CD4-positive, alpha-beta T cell treated with Interferon alpha-2 for 1 hour (primary cell): ENCODE measurements around the gene PXT1.
A peak's percentile ranks its signal among the peaks of the same experiment; 100 is the strongest.
"Not testable (repeated sequence)": the region's sequence is repeated elsewhere in the genome, so short reads cannot be mapped to it uniquely, and the experiment has no call there.

Experiments
- DNase-seq, 2 donors: peaks; one replicate each; pipeline ENCODE4 v3.0.0-alpha.2; 2020 to 2022

PXT1 gene

DNA sequence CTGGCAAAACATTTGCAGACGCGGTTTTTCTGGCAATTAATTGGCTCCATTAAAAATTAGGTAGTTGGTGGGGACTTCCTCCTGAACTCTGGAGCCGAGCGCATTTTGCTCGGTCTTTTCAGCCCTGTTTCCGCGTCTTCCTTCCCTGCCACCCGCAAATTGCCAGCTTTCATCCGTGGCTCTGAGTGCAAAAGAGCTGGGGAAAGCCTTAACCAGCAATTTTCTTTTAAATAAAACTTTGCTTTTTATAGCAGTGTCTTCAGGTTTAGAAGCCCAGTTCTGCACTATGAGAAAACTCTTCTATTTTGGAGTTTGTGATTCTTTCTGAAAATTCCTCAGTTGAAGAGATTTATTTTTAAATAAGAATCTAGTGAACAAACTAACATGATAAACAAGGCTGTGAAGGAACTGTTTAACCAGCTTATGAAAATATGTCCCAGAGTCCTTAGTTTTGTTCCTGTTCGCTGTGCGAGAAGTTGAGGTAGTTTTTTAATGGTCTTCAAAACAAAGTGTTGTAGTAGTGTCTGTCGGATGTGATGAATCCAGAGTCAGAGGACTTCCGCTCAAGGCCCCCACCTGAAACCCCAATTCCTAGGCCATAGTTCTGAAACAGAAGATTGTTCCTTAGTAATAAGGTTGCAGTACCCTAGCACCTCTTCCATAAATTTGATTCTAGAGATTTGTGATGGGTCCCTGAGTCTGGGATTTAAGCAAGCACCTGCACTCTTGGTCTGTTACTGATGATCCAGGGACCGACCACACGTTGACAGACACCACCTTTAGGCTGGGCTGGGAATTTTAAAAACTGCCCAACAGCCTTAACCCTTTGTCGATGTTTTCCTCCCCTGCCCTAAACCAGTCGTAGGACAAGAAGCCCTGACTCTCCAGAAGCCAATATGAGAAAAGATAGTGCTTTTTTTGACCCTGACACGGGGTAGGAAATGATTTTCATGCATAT, 1.1 kb upstream of the PXT1 start:
- peak in 1 of 2 donors; percentile 34 for DNase-seq

DNA sequence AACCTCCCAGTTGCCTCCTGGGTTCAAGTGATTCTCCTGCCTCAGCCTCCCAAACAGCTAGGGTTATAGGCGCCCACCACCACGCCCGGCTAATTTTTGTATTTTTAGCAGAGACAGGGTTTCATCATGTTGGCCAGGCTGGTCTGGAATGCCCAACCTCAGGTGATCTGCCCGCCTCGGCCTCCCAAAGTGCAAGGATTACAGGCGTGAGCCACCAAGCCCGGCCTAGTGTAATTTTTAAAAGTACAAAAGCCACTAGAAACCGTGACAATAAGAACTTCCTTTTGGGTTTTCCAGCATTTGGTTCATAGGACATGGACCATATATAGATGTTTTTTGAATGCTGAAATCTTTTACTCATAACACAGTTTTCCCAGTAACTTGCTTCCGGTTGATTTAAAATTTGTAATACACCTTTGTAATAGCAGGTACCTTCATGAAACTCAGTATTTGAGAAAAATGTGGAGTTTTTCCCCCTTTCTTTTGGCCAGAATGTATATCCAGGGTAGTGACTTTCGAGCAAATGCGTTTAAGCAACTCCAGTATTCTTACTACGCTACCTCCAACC, 467 bp downstream of the PXT1 start:
- peak in 1 of 2 donors; percentile 11 for DNase-seq

DNA sequence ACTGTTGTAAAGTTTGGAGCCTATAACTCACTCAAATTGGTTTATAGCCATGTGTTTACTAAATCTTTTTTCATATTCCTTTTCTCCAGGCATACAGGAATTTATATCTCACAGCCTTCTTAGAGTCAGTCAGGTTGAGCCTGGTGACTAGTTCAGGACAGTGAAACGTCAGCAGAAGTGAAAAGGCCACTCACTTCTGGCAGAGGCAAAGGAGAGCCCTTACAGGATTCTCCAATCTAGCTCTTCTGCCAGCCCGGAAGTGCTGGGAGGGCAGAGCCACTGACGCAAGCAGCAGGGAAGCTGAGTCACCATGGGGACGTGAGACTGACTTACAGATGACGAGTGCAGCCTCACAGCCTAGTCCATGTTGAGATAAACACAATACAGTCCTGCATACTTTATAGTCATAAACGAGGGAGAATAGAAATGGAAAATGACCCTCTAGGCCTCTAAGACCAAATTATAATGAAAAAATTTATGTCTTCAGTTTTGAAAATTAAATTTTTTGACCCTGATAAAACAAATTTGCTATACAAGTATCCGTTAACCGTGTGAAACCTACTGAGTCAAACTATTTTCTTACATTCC, 1.3 kb downstream of the PXT1 start:
- DNase-seq: peak; percentile 84 to 87

GRCh38 chr6:36436466-36436865, 6.2 kb downstream of the PXT1 start:
- DNase-seq: no peak

DNA sequence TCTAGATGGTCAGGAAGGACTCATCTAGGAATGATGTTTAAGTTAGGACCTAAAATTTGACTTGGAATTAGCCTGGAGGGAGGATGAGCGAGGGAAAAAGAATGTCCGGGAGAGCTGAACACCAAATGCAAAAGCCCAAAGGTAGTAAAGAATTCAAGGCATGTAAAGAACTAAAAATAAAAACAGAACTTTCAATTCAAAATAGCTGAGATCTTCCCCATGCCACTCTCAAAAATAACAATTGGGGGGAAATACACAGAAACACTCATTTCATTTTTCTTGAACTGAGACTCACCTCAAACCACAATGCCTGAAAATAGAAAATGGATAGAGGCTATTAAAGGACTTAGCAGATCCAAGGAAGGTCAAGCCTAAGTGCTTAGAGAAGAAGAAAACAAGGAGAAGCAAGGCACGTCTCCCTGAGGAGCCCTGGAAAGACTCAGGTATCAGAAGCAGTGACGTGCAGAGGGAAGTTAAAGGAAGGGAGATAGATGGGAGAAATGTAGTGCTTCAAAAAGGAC, 10.4 kb downstream of the PXT1 start:
- DNase-seq: no peak

DNA sequence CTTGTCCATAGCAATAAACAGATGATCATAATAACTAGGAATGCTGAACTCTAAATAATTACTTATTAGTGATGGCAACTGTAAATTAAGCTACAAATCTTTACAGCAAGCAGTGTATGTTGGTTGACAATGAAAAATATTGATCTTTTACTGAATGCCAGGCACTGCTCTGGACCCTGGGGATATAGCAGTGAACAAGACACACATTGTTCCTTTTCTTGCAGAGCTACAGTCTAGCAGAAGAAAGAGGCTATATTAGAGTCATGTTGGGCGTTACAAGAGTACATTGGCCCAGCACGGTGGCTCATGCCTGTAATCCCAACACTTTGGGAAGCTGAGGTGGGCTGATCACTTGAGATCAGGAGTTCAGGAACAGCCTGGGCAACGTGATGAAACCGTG, 11.5 kb downstream of the PXT1 start:
- DNase-seq: no peak

GRCh38 chr6:36430351-36430750, 12.3 kb downstream of the PXT1 start:
- DNase-seq: no peak

GRCh38 chr6:36428911-36429310, 13.7 kb downstream of the PXT1 start:
- DNase-seq: no peak

DNA sequence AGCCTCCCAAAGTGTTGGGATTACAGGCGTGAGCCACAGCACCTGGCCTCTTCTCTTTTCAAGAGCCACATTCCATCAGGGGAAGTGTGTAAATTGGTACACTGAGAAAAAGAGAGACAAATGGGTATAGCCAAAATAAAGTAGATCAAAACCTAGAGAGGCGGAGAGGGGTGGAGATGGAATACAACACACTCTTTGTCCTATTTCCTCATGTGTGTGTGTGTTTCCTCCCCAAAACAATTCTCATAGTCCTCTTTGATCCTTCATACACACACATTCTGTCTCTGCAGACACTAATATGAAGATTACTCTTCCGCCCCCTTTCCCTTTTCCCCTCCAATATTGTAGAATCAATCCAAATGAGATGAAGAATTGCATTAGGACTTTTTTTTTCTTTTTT, 16.0 kb downstream of the PXT1 start:
- no peak for DNase-seq

GRCh38 chr6:36423101-36423824, 19.4 kb downstream of the PXT1 start:
- DNase-seq: peak; percentile 97 to 98

GRCh38 chr6:36422714-36423100, 19.9 kb downstream of the PXT1 start:
- no peak for DNase-seq

- no peak for DNase-seq
Measured at GRCh38 chr6:36419310-36419709, 23.3 kb downstream of the PXT1 start.

DNA sequence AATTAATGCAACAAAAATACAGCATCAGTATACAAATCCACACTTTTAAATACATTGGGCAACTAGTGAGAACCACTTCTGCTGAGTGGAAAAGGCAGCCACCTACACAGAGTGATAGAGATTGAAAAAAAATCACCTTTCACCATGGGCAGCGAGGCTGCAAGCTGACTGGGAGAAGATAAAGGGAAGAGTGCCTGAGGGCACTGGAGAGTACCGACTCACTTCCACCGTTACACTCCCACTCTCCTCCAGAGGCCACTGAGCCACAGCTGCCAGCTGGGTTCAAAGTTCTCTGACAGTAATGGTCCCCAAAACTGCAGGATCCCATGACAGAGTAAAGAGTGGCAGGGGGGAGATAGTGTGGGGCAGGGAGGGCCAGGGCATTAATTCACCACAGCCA, 24.1 kb downstream of the PXT1 start:
- no peak for DNase-seq

DNA sequence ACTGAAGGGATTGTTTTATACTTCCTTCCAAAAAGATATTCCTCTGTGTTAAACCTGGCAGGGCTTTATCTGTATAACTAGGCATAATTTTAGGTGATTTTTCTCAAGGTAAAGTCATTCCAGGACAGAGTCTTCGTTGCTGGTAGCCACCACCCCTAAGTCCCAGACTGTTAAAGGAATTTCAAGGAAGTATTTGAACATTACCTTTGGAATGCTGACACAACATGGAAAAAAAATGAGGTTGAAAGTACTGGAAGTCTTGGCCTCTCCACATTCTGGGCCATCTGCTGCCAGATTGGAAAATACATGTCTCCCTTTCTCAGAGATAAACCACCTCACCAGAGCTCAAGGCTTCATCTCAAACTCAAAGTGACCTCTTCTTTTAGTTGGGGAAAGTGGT, 28.2 kb downstream of the PXT1 start:
- no peak for DNase-seq

DNA sequence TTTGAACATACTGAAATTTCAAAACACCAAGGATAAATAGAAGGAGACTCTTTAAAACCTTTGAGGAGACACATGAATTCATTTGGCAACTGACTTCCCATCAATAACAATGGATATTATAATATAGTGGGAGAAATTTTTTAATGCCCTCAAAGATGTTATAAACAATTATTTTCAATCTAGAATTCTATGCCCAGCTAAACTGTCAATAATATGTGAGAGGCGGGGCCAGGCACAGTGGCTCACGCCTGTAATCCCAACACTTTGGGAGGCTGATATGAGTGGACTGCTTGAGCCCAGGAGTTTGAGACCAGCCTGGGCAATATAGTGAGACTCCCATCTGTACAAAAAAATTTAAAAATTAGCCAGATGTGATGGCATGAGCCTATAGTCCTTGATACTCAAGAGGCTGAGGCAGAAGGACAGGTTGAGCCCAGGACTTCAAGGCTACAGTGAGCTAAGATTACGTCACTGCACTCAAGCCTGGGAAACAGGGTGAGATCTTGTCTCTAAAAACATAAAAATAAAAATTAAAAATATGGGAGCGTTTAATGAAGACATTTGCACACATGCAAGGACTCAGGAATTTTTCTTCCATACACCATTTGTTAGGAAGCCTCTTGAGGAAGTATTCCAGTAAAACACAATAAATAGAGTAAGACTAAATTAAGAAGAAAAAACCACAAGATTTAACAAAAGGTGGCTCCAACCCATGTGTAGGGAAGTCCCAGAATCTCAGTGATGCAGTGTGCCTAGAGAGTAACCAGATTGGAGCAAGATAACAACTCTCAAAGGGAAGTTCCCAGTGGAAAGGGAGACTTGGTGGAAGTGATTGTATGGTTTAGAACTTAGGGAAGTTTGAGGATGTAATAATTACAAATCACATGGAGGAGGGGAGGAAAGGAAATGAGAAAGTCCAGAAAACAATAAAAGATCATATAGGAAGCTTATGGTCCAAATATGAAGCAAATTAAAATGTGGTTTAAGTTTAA, 28.9 kb downstream of the PXT1 start:
- DNase-seq: no peak

DNA sequence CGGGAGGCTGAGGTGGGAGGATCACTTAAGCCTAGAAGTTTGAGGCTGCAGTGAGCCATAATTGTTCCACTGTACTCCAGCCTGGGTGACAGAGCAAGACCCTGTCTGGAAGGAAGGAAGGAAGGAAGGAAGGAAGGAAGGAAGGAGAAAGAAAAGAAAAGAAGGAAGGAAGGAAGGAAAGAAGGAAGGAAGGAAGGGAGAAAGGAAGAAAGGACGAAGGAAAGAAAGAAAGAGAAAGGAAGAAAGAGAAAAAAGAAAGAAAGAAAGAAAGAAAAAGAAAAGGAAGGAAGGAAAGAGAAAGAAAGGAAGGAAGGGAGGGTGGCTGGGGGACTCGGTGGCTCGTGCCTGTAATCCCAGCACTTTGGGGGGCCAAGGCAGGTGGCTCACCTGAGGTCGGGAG, 32.9 kb downstream of the PXT1 start:
- DNase-seq: not testable (repeated sequence)

- no peak for DNase-seq
Measured at GRCh38 chr6:36404164-36404563, 38.5 kb downstream of the PXT1 start.

DNA sequence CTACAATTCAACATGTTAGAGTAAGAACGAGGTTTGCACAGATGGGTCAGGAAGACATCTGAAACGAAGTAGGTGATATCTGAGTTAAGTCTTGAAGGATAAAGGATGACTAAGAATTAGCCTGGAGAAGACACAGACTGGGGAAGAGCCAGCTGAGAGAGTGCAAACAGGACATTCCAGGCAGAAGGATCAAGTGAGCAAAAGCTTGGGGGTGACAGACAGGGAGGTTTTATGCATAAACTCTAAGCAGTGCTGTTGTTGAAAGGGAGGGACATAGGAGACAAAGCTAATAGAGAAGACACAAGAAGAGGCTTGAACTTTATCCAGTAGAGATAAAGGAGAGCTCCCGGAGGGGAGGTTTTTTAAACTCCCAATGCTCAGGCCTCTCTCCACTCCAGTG, 40.2 kb downstream of the PXT1 start:
- no peak for DNase-seq

- no peak for DNase-seq
Measured at GRCh38 chr6:36399970-36400369, 42.7 kb downstream of the PXT1 start.

GRCh38 chr6:36392621-36393020, 50.0 kb downstream of the PXT1 start:
- no peak for DNase-seq

DNA sequence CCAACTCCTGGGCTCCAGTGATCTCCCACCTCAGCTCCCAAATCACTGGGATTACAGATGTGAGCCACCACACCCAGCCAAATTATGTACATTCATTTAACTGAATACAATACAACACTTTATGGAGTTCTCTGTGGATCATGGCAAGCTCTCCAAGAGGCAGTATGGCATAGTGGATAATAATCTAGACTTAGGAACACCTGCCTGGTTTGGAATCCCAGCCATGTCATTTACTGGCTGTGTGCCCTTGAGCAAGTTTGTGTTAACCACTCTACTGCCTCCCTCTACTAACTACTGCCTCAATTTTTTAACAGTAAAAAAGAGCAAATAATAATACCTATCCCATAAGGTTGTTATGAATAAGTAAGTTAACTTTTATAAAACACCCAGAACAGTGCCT, 53.3 kb downstream of the PXT1 start:
- no peak for DNase-seq
